GM23338 (cell line): ENCODE data around the gene LUC7L2.

Experiments
- POLR2AphosphoS5 ChIP-seq: IDR thresholded peaks from 2 replicates; pipeline ENCODE4 v1.6.1; 2016; ENCODE audit warnings: antibody characterized with exemption, low read depth
- TF ChIP-seq, protein P1 (sequence below), 2 experiments: fragments of 200-600 bp in 1 of 2; sonication (generic) in 1 of 2; conservative IDR thresholded peaks; 2 replicates each; pipeline versions ENCODE4 v1.5.1 to v1.6.1; 2016 to 2017; ENCODE audit warnings: antibody characterized with exemption in 2 of 2, low read depth in 2 of 2, mild to moderate bottlenecking in 2 of 2, moderate library complexity in 1 of 2

DNA sequence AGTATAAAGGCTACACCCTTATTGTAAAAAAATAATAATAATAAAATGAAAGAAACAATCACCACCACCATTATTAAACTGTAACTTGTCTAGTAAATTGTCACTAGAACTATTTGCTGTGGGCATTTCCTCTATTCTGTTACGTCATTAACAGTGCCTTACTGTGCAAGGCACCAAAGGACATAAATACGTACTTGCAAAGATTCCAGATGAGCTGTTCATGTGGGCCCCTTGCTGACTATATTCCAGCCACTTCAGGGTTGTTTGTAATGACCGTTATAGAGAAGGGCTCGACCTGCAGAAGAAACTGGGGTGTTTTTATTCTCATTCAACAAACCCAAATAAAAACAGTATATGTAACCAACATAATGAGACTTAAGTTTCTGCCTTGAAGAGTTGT lies 63.4 kb downstream of the LUC7L2 start:
- TF ChIP-seq POLR2AphosphoS5 = no peak
- TF ChIP-seq, protein P1, sequence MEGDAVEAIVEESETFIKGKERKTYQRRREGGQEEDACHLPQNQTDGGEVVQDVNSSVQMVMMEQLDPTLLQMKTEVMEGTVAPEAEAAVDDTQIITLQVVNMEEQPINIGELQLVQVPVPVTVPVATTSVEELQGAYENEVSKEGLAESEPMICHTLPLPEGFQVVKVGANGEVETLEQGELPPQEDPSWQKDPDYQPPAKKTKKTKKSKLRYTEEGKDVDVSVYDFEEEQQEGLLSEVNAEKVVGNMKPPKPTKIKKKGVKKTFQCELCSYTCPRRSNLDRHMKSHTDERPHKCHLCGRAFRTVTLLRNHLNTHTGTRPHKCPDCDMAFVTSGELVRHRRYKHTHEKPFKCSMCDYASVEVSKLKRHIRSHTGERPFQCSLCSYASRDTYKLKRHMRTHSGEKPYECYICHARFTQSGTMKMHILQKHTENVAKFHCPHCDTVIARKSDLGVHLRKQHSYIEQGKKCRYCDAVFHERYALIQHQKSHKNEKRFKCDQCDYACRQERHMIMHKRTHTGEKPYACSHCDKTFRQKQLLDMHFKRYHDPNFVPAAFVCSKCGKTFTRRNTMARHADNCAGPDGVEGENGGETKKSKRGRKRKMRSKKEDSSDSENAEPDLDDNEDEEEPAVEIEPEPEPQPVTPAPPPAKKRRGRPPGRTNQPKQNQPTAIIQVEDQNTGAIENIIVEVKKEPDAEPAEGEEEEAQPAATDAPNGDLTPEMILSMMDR (conservative IDR thresholded peaks at IDR 0.05; ENCODE audit: low read depth in 2 of 2) = no peak
